Keratinocyte (primary cell): ENCODE data around the gene STOM. TPM values are rescaled to one million over a fixed set of nuclear protein-coding genes. Genes with fewer than 3 reads are reported as not detected.

Experiments
- DNase-seq: peaks from one replicate; pipeline ENCODE4 v3.0.0-alpha.2; 2011; ENCODE audit warnings: low read depth, missing footprints, low spot score
- FAIRE-seq: peaks from 2 replicates; lab custom pipeline; 2011; peaks lifted over from hg19 to GRCh38; lab: Jason Lieb, UNC
- H2AFZ ChIP-seq: 2 replicates; pipeline ENCODE4 v1.6.0; 2012; ENCODE audit warnings: low read length, control low read depth, inconsistent platforms; ENCODE audit not compliant: control insufficient read depth
- H3K27ac ChIP-seq: 2 replicates; pipeline ENCODE4 v1.5.1; 2011; ENCODE audit warnings: low read length; ENCODE audit not compliant: control insufficient read depth, insufficient read depth
- H3K27me3 ChIP-seq: 3 replicates; pipeline ENCODE4 v1.6.0; 2011; ENCODE audit warnings: low read length; ENCODE audit not compliant: control insufficient read depth, insufficient read depth; ENCODE audit errors: extremely low read depth
- H3K36me3 ChIP-seq, 2 experiments: 2 replicates in 1 of 2; 3 replicates in 1 of 2; pipeline ENCODE4 v1.5.1; 2011; ENCODE audit warnings: low read length in 2 of 2, mild to moderate bottlenecking in 1 of 2; ENCODE audit not compliant: control insufficient read depth in 2 of 2, insufficient read depth in 2 of 2; ENCODE audit errors: extremely low read depth in 1 of 2
- H3K4me1 ChIP-seq: 3 replicates; pipeline ENCODE4 v1.5.1; 2011; ENCODE audit warnings: low read length; ENCODE audit not compliant: control insufficient read depth, insufficient read depth; ENCODE audit errors: extremely low read depth
- H3K4me2 ChIP-seq: 3 replicates; pipeline ENCODE4 v1.6.0; 2011; ENCODE audit warnings: low read depth, low read length; ENCODE audit not compliant: control insufficient read depth, insufficient read depth; ENCODE audit errors: extremely low read depth
- H3K4me3 ChIP-seq, 3 experiments: fragments of 200-600 bp in 1 of 3; sonication (generic) in 1 of 3; 2 replicates in 2 of 3; 3 replicates in 1 of 3; pipeline ENCODE4 v1.5.1; 2011 to 2016; ENCODE audit warnings: low read length in 3 of 3, mild to moderate bottlenecking in 3 of 3, control low read depth in 2 of 3, inconsistent platforms in 1 of 3, low read depth in 1 of 3, mixed read lengths in 1 of 3, mixed run types in 1 of 3, moderate library complexity in 1 of 3; ENCODE audit not compliant: control insufficient read depth in 2 of 3, insufficient read depth in 2 of 3; ENCODE audit errors: extremely low read depth in 1 of 3
- H3K79me2 ChIP-seq: 2 replicates; pipeline ENCODE4 v1.6.0; 2012; ENCODE audit warnings: low read length; ENCODE audit not compliant: control insufficient read depth, insufficient read depth
- H3K9ac ChIP-seq: 3 replicates; pipeline ENCODE4 v1.6.0; 2011; ENCODE audit warnings: low read length; ENCODE audit not compliant: control insufficient read depth, insufficient read depth; ENCODE audit errors: extremely low read depth
- H3K9me1 ChIP-seq: 3 replicates; pipeline ENCODE4 v1.6.0; 2011; ENCODE audit warnings: low read length; ENCODE audit not compliant: control insufficient read depth, insufficient read depth; ENCODE audit errors: extremely low read depth
- H3K9me3 ChIP-seq: 2 replicates; pipeline ENCODE4 v1.5.1; 2012; ENCODE audit warnings: low read depth, low read length; ENCODE audit not compliant: control insufficient read depth
- H4K20me1 ChIP-seq: 3 replicates; pipeline ENCODE4 v1.6.0; 2011; ENCODE audit warnings: low read length; ENCODE audit not compliant: control insufficient read depth, insufficient read depth; ENCODE audit errors: extremely low read depth
- CTCF ChIP-seq, 3 experiments: IDR thresholded peaks in 1 of 3; conservative IDR thresholded peaks in 1 of 3; optimal IDR thresholded peaks in 1 of 3; 2 replicates in 2 of 3; 3 replicates in 1 of 3; pipeline versions ENCODE3 to v1.5.1; 2011; ENCODE audit warnings: low read length in 3 of 3, mild to moderate bottlenecking in 3 of 3, moderate library complexity in 2 of 3, control low read depth in 1 of 3, inconsistent platforms in 1 of 3; ENCODE audit not compliant: insufficient read depth in 2 of 3; ENCODE audit errors: extremely low read depth in 1 of 3
- EZH2 ChIP-seq: IDR thresholded peaks from one replicate; pipeline ENCODE4 v1.6.1; 2012; ENCODE audit warnings: inconsistent platforms, mild to moderate bottlenecking, low read length, moderate library complexity
- dilution Hi-C: fragments of 300-500 bp; cut with MboI; formaldehyde crosslinking; loops from one replicate; pipeline ENCODE4 v1.7.0; 2020; ENCODE audit warnings: low sequenced_read_pairs; ENCODE audit not compliant: extremely low pct_ligation_motif_present
- polyA plus RNA-seq, 5 experiments: library from polyadenylated mRNA; depleted of rRNA in 3 of 5; stranded (reverse) in 3 of 5; stranded (forward) in 1 of 5; unstranded in 1 of 5; fragments of >200 nt; gene quantifications; 1 replicate in 1 of 5; 2 replicates in 3 of 5; 3 replicates in 1 of 5; pipeline versions ENCODE4 v1.2.1 to v1.2.3, GENCODE V29; 2011 to 2012; ENCODE audit warnings: missing spikeins in 2 of 5, low read depth in 1 of 5, low replicate concordance in 1 of 5

STOM gene
- polyA plus RNA-seq, 1 donor (not counting 4 experiments of a cell fraction or from before 2014, with no cell fraction given) = 121 TPM

- Histone ChIP-seq H3K9me3 (peaks cover 5% of the 10 kb centered on the region), H3K79me2 (no peaks in the 10 kb centered on the region), H3K4me2 (peak overlapping the region; percentile 4), H3K9me1 (no peaks in the 10 kb centered on the region), H3K4me3 (no peak overlapping the region), H3K36me3 (no peaks in the 10 kb centered on the region), H3K4me1 (peaks cover 27% of the 10 kb centered on the region), H2AFZ (no peak overlapping the region), H3K27ac (peak overlapping the region; percentile 87), H3K9ac (peak overlapping the region; percentile 24), H4K20me1 (no peaks in the 10 kb centered on the region), H3K27me3 (no peaks in the 10 kb centered on the region)
- peak; percentile 56 for DNase-seq
- dilution Hi-C loops = no loop called here
- TF ChIP-seq CTCF (optimal IDR thresholded peaks at IDR 0.05 in 1 of 3, IDR thresholded peaks at IDR 0.05 in 1 of 3, conservative IDR thresholded peaks at IDR 0.05 in 1 of 3; ENCODE audit: extremely low read depth in 1 of 3, insufficient read depth in 2 of 3, low read length in 3 of 3) (peak in 2 of 3 experiments; percentile 34 to 43), EZH2 (no peak)
- FAIRE-seq = peak; percentile 81
These were observed 30.0 kb upstream of the STOM start for GRCh38 chr9:121399883-121400607.

- Histone ChIP-seq H3K27ac (peak overlapping the region; percentile 87), H2AFZ (peak overlapping the region; percentile 15), H3K9me3 (peaks cover 5% of the 10 kb centered on the region), H3K4me3 (no peak overlapping the region), H3K9ac (peak overlapping the region; percentile 48), H3K79me2 (no peaks in the 10 kb centered on the region), H3K9me1 (no peaks in the 10 kb centered on the region), H3K4me1 (peaks cover 32% of the 10 kb centered on the region), H4K20me1 (no peaks in the 10 kb centered on the region), H3K4me2 (peak overlapping the region; percentile 72), H3K36me3 (no peaks in the 10 kb centered on the region), H3K27me3 (no peaks in the 10 kb centered on the region)
- DNase-seq = no peak
- TF ChIP-seq CTCF (optimal IDR thresholded peaks at IDR 0.05 in 1 of 3, IDR thresholded peaks at IDR 0.05 in 1 of 3, conservative IDR thresholded peaks at IDR 0.05 in 1 of 3; ENCODE audit: extremely low read depth in 1 of 3, insufficient read depth in 2 of 3, low read length in 3 of 3) = no peak
- TF ChIP-seq EZH2 = no peak
- dilution Hi-C loops = no loop called here
- FAIRE-seq = peak; percentile 80
These were observed 29.3 kb upstream of the STOM start for GRCh38 chr9:121399126-121399882.
